GM18502 (cell line): Measurements from ENCODE around the gene MYBPHL.
"Not testable (repeated sequence)": the region's sequence is repeated elsewhere in the genome, so short reads cannot be mapped to it uniquely, and the experiment has no call there.

Experiments
- ATAC-seq: cut with Tn5 transposase; IDR thresholded peaks from one replicate; pipeline ENCODE4 v1.9.1; 2021; ENCODE audit warnings: mild to moderate bottlenecking; ENCODE audit not compliant: unreplicated experiment, poor library complexity

MYBPHL gene

GRCh38 chr1:109307274-109308021 lies 637 bp upstream of the MYBPHL start:
- ATAC-seq = no peak

GRCh38 chr1:109305991-109306390 lies 820 bp downstream of the MYBPHL start:
- ATAC-seq = not testable (repeated sequence)

GRCh38 chr1:109304226-109304920 lies 2.4 kb downstream of the MYBPHL start:
- no peak for ATAC-seq

GRCh38 chr1:109301874-109302273 lies 4.9 kb downstream of the MYBPHL start:
- no peak for ATAC-seq

GRCh38 chr1:109300650-109301151 lies 6.1 kb downstream of the MYBPHL start:
- no peak for ATAC-seq

- no peak for ATAC-seq
These were observed 7.1 kb downstream of the MYBPHL start for GRCh38 chr1:109299558-109300343.

GRCh38 chr1:109298666-109299557 lies 7.9 kb downstream of the MYBPHL start:
- no peak for ATAC-seq

GRCh38 chr1:109296782-109297181 lies 10.0 kb downstream of the MYBPHL start:
- no peak for ATAC-seq

- ATAC-seq = no peak
These were observed 10.9 kb downstream of the MYBPHL start for GRCh38 chr1:109295712-109296415.

- ATAC-seq = no peak
These were observed 12.3 kb downstream of the MYBPHL start for GRCh38 chr1:109294481-109294880.

GRCh38 chr1:109293026-109293425 lies 13.8 kb downstream of the MYBPHL start:
- no peak for ATAC-seq

GRCh38 chr1:109292364-109292763 lies 14.4 kb downstream of the MYBPHL start:
- no peak for ATAC-seq

- ATAC-seq = no peak
These were observed 15.8 kb downstream of the MYBPHL start for GRCh38 chr1:109290998-109291397.

- no peak for ATAC-seq
These were observed 16.7 kb downstream of the MYBPHL start for GRCh38 chr1:109290137-109290536.

GRCh38 chr1:109286762-109287161 lies 20.0 kb downstream of the MYBPHL start:
- not testable (repeated sequence) for ATAC-seq

GRCh38 chr1:109283748-109284600 lies 22.8 kb downstream of the MYBPHL start:
- peak; percentile 41 for ATAC-seq

- peak; percentile 96 for ATAC-seq
These were observed 23.7 kb downstream of the MYBPHL start, which contains the start of gene PSRC1 for GRCh38 chr1:109282952-109283747. PSRC1 (minus strand) TSS chr1:109283145.
